Liver (tissue), 3 donors: Measurements from ENCODE around the gene AUH.

ENCODE experiments used
- CTCF ChIP-seq: fragments of 150-350 bp; IDR thresholded peaks from 2 replicates; pipeline ENCODE4 v1.5.1; 2017; ENCODE audit warnings: improper control_type of control experiment, low read depth, low read length; ENCODE audit not compliant: missing input control
- EGR1 ChIP-seq, 2 donors: IDR thresholded peaks; 2 replicates each; pipeline ENCODE4 v1.6.1; 2016 to 2018; ENCODE audit warnings: antibody characterized with exemption in 2 of 2, low read depth in 2 of 2
- FOXA1 ChIP-seq: IDR thresholded peaks from 2 replicates; pipeline ENCODE4 v1.6.1; 2016; ENCODE audit warnings: antibody characterized with exemption
- GABPA ChIP-seq, 2 donors: IDR thresholded peaks in 1 of 2; conservative IDR thresholded peaks in 1 of 2; 2 replicates each; pipeline ENCODE4 v1.6.1; 2016; ENCODE audit warnings: antibody characterized with exemption in 2 of 2, mild to moderate bottlenecking in 1 of 2, moderate library complexity in 1 of 2
- HNF4A ChIP-seq, 2 donors: conservative IDR thresholded peaks; 2 replicates each; pipeline ENCODE4 v1.6.1; 2016; ENCODE audit warnings: antibody characterized with exemption in 2 of 2, mild to moderate bottlenecking in 2 of 2
- JUND ChIP-seq, 2 donors: IDR thresholded peaks; 2 replicates each; pipeline ENCODE4 v1.6.1; 2016; ENCODE audit warnings: antibody characterized with exemption in 2 of 2
- MAX ChIP-seq: IDR thresholded peaks from 2 replicates; pipeline ENCODE4 v1.6.1; 2016; ENCODE audit warnings: antibody characterized with exemption
- RAD21 ChIP-seq, 2 donors: IDR thresholded peaks; 2 replicates each; pipeline ENCODE4 v1.6.1; 2016; ENCODE audit warnings: antibody characterized with exemption in 2 of 2, mild to moderate bottlenecking in 2 of 2
- REST ChIP-seq: IDR thresholded peaks from 2 replicates; pipeline ENCODE4 v1.6.1; 2016; ENCODE audit warnings: antibody characterized with exemption, mild to moderate bottlenecking
- SP1 ChIP-seq: IDR thresholded peaks from 2 replicates; pipeline ENCODE4 v1.6.1; 2018; ENCODE audit warnings: antibody characterized with exemption, mild to moderate bottlenecking
- YY1 ChIP-seq: IDR thresholded peaks from 2 replicates; pipeline ENCODE4 v1.6.1; 2016; ENCODE audit warnings: antibody characterized with exemption, mild to moderate bottlenecking
- ZBTB33 ChIP-seq: IDR thresholded peaks from 2 replicates; pipeline ENCODE4 v1.6.1; 2016; ENCODE audit warnings: antibody characterized with exemption
- donor health status: healthy.
- donor health status: healthy.

GRCh38 chr9:91392435-91392834 lies 30.7 kb upstream of the AUH start:
- TF ChIP-seq EGR1 (IDR thresholded peaks at IDR 0.05; ENCODE audit: low read depth in 2 of 2) (no peak), CTCF (no peak), HNF4A (conservative IDR thresholded peaks at IDR 0.05) (no peak), RAD21 (IDR thresholded peaks at IDR 0.05) (no peak), YY1 (no peak), MAX (no peak), ZBTB33 (no peak), REST (no peak), FOXA1 (no peak), GABPA (IDR thresholded peaks at IDR 0.05 in 1 of 2, conservative IDR thresholded peaks at IDR 0.05 in 1 of 2) (no peak), JUND (IDR thresholded peaks at IDR 0.05) (no peak), SP1 (no peak)
